HG03520 (cell line): ENCODE measurements around the gene DOCK4.

ENCODE experiments used
- ATAC-seq: cut with Tn5 transposase; IDR thresholded peaks from one replicate; pipeline ENCODE4 v1.9.1; 2021; ENCODE audit warnings: mild to moderate bottlenecking, moderate library complexity; ENCODE audit not compliant: unreplicated experiment

Gene DOCK4

GRCh38 chr7:112018305-112019030, 187.7 kb downstream of the DOCK4 start:
- ATAC-seq = no peak

- ATAC-seq = no peak
Observed at GRCh38 chr7:112015146-112015545, 191.1 kb downstream of the DOCK4 start.

- no peak for ATAC-seq
Observed at GRCh38 chr7:112014347-112014746, 191.9 kb downstream of the DOCK4 start.

GRCh38 chr7:112013274-112013673, 192.9 kb downstream of the DOCK4 start:
- no peak for ATAC-seq

GRCh38 chr7:112012242-112012641, 194.0 kb downstream of the DOCK4 start:
- ATAC-seq = no peak

GRCh38 chr7:112010994-112011393, 195.2 kb downstream of the DOCK4 start:
- no peak for ATAC-seq

- no peak for ATAC-seq
Observed at GRCh38 chr7:112010109-112010508, 196.1 kb downstream of the DOCK4 start.

GRCh38 chr7:112009081-112009480, 197.1 kb downstream of the DOCK4 start:
- ATAC-seq = no peak

GRCh38 chr7:112007185-112007584, 199.0 kb downstream of the DOCK4 start:
- ATAC-seq = no peak

- ATAC-seq = no peak
Observed at GRCh38 chr7:112006071-112006470, 200.1 kb downstream of the DOCK4 start.

- ATAC-seq = no peak
Observed at GRCh38 chr7:112005205-112005775, 200.9 kb downstream of the DOCK4 start.

GRCh38 chr7:112001091-112001826, 204.9 kb downstream of the DOCK4 start:
- no peak for ATAC-seq

- ATAC-seq = no peak
Observed at GRCh38 chr7:111998326-111998725, 207.9 kb downstream of the DOCK4 start.

- ATAC-seq = no peak
Observed at GRCh38 chr7:111997546-111997945, 208.7 kb downstream of the DOCK4 start.

- no peak for ATAC-seq
Observed at GRCh38 chr7:111992601-111993000, 213.6 kb downstream of the DOCK4 start.

GRCh38 chr7:111990643-111991042, 215.6 kb downstream of the DOCK4 start:
- no peak for ATAC-seq

GRCh38 chr7:111987886-111988285, 218.3 kb downstream of the DOCK4 start:
- ATAC-seq = no peak

GRCh38 chr7:111987115-111987826, 218.9 kb downstream of the DOCK4 start:
- ATAC-seq = no peak

- ATAC-seq = no peak
Observed at GRCh38 chr7:111986601-111987000, 219.6 kb downstream of the DOCK4 start.

GRCh38 chr7:111985798-111986197, 220.4 kb downstream of the DOCK4 start:
- no peak for ATAC-seq

- no peak for ATAC-seq
Observed at GRCh38 chr7:111982804-111983203, 223.4 kb downstream of the DOCK4 start.
